Measurements from ENCODE around the gene NHLRC4.
A peak's percentile ranks its signal among the peaks of the same experiment; 100 is the strongest.

NHLRC4 gene, protein sequence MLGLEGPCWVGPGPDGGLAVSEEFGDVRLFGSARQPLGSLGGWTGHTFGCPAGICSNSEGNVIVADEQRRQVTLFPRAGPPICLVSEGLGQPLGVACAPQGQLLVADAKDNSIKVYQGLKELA

GRCh38 chr16:566475-567372, at the start of gene NHLRC4:
TSS of gene NHLRC4 (plus strand) at chr16:567005. CDS start at chr16:568048, 1,043 bp downstream.
- peaks cover 0 to 13% of the 10 kb centered on the region in 2 donors for H3K27me3 ChIP-seq (ENCODE audit: control insufficient read depth in 1 of 2, insufficient read depth in 2 of 2, low read length in 2 of 2)
- no peaks in the 10 kb centered on the region for H3K36me3 ChIP-seq (ENCODE audit: insufficient read depth, low read length)
- peak within 1 kb of the TSS in 1 of 2 donors; percentile 28 for H3K4me3 ChIP-seq (ENCODE audit: low read depth in 1 of 2, low read length in 2 of 2)
- no peaks in the 10 kb centered on the region for H3K9me3 ChIP-seq (ENCODE audit: low read length)
- peaks cover 26% of the 10 kb centered on the region for H3K4me1 ChIP-seq (ENCODE audit: insufficient read depth, low read length)
- peak within 1 kb of the TSS; percentile 68 for H3K27ac ChIP-seq (ENCODE audit: low read depth, low read length)
- H3K9ac ChIP-seq (ENCODE audit: low read length) = no peak within 1 kb of the TSS

DNA sequence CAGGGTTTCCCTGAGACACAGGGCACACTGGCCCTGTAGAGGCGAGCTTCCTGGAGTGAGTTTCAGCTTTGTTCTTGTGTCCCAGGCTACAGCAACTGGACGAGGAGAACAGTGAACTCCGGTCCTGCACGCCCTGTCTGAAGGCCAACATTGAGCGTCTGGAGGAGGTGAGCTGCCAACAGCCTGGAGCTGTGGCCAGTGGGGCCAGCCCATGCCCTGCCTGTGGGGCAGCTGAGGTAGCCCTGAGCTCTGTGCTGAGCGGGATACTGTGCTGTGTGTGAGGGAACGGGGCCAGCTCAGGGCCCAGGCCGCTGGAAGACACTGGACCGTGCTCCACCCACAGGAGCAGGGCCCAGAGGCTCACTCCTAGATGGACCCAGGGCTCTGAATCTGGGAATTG, 47.9 kb upstream of the NHLRC4 start:
- H3K9ac ChIP-seq (ENCODE audit: low read length) = no peak overlapping the region
- H3K4me3 ChIP-seq (ENCODE audit: low read depth in 1 of 2, low read length in 2 of 2) = no peak overlapping the region
- H3K27ac ChIP-seq (ENCODE audit: low read depth, low read length) = no peak overlapping the region
- no peaks in the 10 kb centered on the region for H3K27me3 ChIP-seq (ENCODE audit: control insufficient read depth in 1 of 2, insufficient read depth in 2 of 2, low read length in 2 of 2)
- H3K9me3 ChIP-seq (ENCODE audit: low read length) = no peaks in the 10 kb centered on the region
- no peaks in the 10 kb centered on the region for H3K4me1 ChIP-seq (ENCODE audit: insufficient read depth, low read length)
- H3K36me3 ChIP-seq (ENCODE audit: insufficient read depth, low read length) = peaks cover 44% of the 10 kb centered on the region

DNA sequence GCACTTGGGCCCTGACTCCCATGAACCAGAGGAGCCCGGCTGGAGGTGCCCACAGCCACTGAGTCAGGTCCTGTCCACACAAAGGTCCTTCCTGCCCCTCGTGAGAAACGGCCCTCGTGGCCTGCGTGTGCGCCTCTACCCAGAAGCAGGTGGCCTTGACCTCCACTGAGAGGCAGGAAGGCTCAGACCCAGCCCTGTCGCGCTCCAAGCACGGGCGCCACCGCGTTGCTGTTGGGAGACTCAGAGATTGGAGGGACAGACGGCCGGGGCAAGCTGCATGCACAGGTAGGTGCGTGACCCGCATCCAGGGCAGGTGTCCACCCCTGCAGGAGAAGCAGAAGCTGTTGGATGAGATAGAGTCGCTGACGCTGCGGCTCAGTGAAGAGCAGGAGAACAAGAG, 47.4 kb upstream of the NHLRC4 start:
- Histone ChIP-seq H3K9me3 (ENCODE audit: low read length) (no peaks in the 10 kb centered on the region), H3K27me3 (ENCODE audit: control insufficient read depth in 1 of 2, insufficient read depth in 2 of 2, low read length in 2 of 2) (no peaks in the 10 kb centered on the region), H3K4me1 (ENCODE audit: insufficient read depth, low read length) (no peaks in the 10 kb centered on the region), H3K9ac (ENCODE audit: low read length) (no peak overlapping the region), H3K36me3 (ENCODE audit: insufficient read depth, low read length) (peaks cover 44% of the 10 kb centered on the region), H3K27ac (ENCODE audit: low read depth, low read length) (no peak overlapping the region), H3K4me3 (ENCODE audit: low read depth in 1 of 2, low read length in 2 of 2) (no peak overlapping the region)

DNA sequence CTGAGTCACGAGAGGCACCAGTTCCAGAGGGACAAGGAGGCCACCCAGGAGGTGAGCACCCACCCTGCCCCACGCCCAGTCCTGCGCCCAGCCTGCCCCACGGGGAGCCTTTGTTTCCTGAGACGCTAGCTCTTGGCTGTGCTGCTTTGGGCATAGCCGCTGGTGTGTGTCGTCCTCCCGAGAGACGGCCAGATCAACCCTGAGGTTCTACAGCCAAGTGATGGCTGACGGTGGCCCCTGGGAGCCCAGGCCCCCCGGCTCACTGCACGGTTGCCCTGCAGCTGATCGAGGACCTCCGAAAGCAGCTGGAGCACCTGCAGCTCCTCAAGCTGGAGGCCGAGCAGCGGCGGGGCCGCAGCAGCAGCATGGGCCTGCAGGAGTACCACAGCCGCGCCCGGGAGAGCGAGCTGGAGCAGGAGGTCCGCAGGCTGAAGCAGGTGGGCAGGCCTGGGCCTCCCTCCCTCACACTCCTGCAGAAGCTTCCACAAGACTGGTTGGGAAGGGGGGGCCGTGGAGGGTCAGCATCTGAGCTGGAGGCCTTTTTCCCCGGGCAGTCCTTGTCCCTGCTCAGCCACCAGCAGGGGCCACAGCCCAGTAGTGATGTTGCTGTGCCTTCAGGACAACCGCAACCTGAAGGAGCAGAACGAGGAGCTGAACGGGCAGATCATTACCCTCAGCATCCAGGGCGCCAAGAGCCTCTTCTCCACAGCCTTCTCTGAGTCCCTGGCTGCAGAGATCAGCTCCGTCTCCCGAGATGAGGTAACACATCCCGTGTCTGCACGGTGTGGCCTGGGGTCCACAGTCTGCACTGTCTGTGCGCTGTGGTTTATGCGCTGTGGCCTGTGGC, 46.7 kb upstream of the NHLRC4 start:
- H3K27me3 ChIP-seq (ENCODE audit: control insufficient read depth in 1 of 2, insufficient read depth in 2 of 2, low read length in 2 of 2) = no peaks in the 10 kb centered on the region
- peaks cover 40% of the 10 kb centered on the region for H3K36me3 ChIP-seq (ENCODE audit: insufficient read depth, low read length)
- no peaks in the 10 kb centered on the region for H3K4me1 ChIP-seq (ENCODE audit: insufficient read depth, low read length)
- H3K9me3 ChIP-seq (ENCODE audit: low read length) = no peaks in the 10 kb centered on the region
- H3K27ac ChIP-seq (ENCODE audit: low read depth, low read length) = no peak overlapping the region
- H3K4me3 ChIP-seq (ENCODE audit: low read depth in 1 of 2, low read length in 2 of 2) = no peak overlapping the region
- no peak overlapping the region for H3K9ac ChIP-seq (ENCODE audit: low read length)

- Histone ChIP-seq H3K9me3 (ENCODE audit: low read length) (no peaks in the 10 kb centered on the region), H3K27ac (ENCODE audit: low read depth, low read length) (no peak overlapping the region), H3K27me3 (ENCODE audit: control insufficient read depth in 1 of 2, insufficient read depth in 2 of 2, low read length in 2 of 2) (no peaks in the 10 kb centered on the region), H3K4me3 (ENCODE audit: low read depth in 1 of 2, low read length in 2 of 2) (no peak overlapping the region), H3K36me3 (ENCODE audit: insufficient read depth, low read length) (peaks cover 32% of the 10 kb centered on the region), H3K4me1 (ENCODE audit: insufficient read depth, low read length) (peaks cover 7% of the 10 kb centered on the region), H3K9ac (ENCODE audit: low read length) (no peak overlapping the region)
These were observed 46.0 kb upstream of the NHLRC4 start for GRCh38 chr16:520847-521246.

DNA sequence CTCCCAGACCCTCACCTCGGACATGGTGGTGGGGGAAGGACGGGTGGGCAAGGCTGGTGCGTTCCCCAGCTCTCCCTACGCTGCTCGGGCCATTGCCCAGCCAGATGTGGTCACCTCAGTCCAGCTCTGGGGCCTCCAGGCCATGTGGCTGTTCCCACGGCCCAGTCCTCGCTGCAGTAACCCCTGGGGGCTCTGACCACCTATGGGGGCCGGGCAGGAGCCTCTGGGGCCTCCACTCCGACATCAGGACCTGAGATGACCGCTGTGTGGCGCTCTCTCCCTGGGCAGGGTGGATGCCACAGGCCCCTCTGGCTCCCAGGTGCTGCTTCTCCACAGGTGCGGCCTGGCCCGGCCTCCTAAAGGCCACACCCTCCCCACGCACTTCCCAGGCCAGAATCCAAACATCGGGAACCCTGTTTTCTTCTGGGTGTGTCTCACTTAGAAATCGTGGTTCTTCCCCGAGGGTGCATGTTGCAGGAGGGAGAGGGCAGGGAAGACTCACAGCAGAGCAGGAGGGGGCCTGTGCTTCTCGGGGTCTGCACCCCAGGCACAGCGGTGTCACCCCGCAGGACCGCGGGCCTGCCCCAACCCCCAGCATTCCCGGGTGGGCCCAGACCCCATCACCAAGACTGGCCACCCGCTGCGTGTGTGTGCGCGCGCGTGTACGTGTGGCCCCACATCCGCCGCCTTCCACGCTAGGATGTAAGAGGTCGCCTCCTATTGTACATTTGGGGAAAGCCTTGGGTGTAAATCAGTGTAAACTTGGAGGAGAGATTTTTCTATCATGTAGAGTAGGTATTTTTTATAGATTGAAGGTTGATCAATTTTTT, 45.2 kb upstream of the NHLRC4 start:
- Histone ChIP-seq H3K27ac (ENCODE audit: low read depth, low read length) (no peak overlapping the region), H3K9ac (ENCODE audit: low read length) (no peak overlapping the region), H3K9me3 (ENCODE audit: low read length) (no peaks in the 10 kb centered on the region), H3K4me3 (ENCODE audit: low read depth in 1 of 2, low read length in 2 of 2) (no peak overlapping the region), H3K4me1 (ENCODE audit: insufficient read depth, low read length) (peaks cover 15% of the 10 kb centered on the region), H3K27me3 (ENCODE audit: control insufficient read depth in 1 of 2, insufficient read depth in 2 of 2, low read length in 2 of 2) (no peaks in the 10 kb centered on the region), H3K36me3 (ENCODE audit: insufficient read depth, low read length) (peaks cover 26% of the 10 kb centered on the region)

DNA sequence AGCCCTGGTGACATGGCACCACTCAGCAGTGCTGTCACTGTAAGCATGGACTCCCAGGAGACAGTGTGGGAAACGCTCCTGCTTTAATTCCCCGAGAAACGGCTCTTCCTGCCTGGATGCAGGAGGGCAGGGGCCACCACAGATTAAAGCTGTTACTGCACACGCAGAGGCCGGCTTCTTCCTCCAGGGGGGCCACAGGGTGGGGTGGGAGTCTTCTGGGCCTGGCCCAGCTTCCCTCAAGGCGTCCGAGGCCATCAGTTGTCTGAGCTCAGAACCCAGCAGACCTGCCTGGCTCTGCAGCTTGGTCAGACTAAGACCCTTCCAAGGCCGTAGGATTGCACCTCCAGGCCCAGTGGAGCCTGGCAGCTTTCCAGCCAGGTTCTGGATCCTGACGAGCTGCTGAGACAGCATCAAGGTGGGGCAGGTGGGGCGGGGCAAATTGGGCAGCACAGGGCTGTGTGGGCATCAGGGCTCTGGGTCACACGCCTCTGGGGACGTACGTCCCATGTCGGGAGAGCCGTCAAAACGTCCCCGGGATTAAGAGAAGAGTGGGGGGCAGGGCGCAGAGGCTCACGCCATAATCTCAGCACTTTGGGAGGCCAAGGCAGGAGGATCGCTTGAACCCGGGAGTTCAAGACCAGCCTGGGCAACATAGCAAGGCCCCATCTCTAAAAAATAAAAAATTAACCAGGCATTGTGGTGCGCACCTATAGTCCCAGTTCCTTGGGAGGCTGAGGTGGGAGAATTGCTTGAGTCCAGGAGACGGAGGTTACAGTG, 44.3 kb upstream of the NHLRC4 start:
- no peaks in the 10 kb centered on the region for H3K27me3 ChIP-seq (ENCODE audit: control insufficient read depth in 1 of 2, insufficient read depth in 2 of 2, low read length in 2 of 2)
- H3K36me3 ChIP-seq (ENCODE audit: insufficient read depth, low read length) = peaks cover 26% of the 10 kb centered on the region
- no peak overlapping the region for H3K4me3 ChIP-seq (ENCODE audit: low read depth in 1 of 2, low read length in 2 of 2)
- H3K9ac ChIP-seq (ENCODE audit: low read length) = no peak overlapping the region
- no peaks in the 10 kb centered on the region for H3K9me3 ChIP-seq (ENCODE audit: low read length)
- no peak overlapping the region for H3K27ac ChIP-seq (ENCODE audit: low read depth, low read length)
- peaks cover 16% of the 10 kb centered on the region for H3K4me1 ChIP-seq (ENCODE audit: insufficient read depth, low read length)

- no peak overlapping the region for H3K4me3 ChIP-seq (ENCODE audit: low read depth in 1 of 2, low read length in 2 of 2)
- no peak overlapping the region for H3K9ac ChIP-seq (ENCODE audit: low read length)
- H3K27ac ChIP-seq (ENCODE audit: low read depth, low read length) = no peak overlapping the region
- no peaks in the 10 kb centered on the region for H3K27me3 ChIP-seq (ENCODE audit: control insufficient read depth in 1 of 2, insufficient read depth in 2 of 2, low read length in 2 of 2)
- peaks cover 26% of the 10 kb centered on the region for H3K36me3 ChIP-seq (ENCODE audit: insufficient read depth, low read length)
- H3K4me1 ChIP-seq (ENCODE audit: insufficient read depth, low read length) = peaks cover 16% of the 10 kb centered on the region
- no peaks in the 10 kb centered on the region for H3K9me3 ChIP-seq (ENCODE audit: low read length)
These were observed 43.6 kb upstream of the NHLRC4 start for GRCh38 chr16:523097-523741.

DNA sequence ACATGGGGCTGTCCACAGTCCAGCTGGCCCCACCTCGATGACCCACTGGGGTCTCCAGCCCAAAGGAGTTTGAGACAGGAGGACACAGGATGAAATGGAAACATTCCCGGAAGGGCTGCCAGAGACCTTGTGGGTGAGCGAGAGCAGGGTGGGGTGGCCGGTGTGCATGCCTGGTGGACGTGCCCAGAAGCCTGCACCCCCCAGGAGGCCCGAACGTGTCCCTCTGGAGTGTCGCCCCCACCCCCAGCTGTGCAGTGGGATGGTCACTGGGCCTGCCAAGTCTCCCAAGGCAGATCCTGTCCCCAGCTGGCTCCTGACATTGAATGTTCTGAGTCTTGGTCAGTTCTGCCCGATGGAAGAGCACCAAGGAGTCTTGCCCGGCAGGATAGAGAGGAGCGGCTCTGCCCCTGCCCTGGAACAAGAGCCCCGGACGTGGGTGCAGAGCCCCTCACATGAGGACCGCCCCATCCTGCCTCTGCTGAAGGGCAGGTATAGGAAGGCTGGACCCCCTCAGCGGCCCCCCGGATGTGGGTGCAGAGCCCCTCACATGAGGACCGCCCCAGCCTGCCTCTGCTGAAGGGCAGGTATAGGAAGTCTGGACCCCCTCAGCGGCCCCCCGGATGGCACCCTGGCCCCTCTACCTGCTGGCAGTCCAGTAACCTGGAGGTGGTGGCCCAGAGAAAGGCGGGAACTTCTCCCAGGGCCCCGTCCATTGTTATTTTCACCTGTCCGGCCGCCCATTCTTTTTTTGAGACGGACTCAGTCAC, 42.3 kb upstream of the NHLRC4 start:
- Histone ChIP-seq H3K9me3 (ENCODE audit: low read length) (no peaks in the 10 kb centered on the region), H3K27me3 (ENCODE audit: control insufficient read depth in 1 of 2, insufficient read depth in 2 of 2, low read length in 2 of 2) (no peaks in the 10 kb centered on the region), H3K27ac (ENCODE audit: low read depth, low read length) (no peak overlapping the region), H3K4me3 (ENCODE audit: low read depth in 1 of 2, low read length in 2 of 2) (no peak overlapping the region), H3K36me3 (ENCODE audit: insufficient read depth, low read length) (peaks cover 17% of the 10 kb centered on the region), H3K4me1 (ENCODE audit: insufficient read depth, low read length) (peaks cover 27% of the 10 kb centered on the region), H3K9ac (ENCODE audit: low read length) (no peak overlapping the region)

Data from muscle layer of colon (tissue), 2 donors.